ENCODE measurements around the gene PPP4R1.

GRCh38 chr18:9547782-9548181, 66.6 kb downstream of the PPP4R1 start:
- no peak for TF ChIP-seq POLR2A (IDR thresholded peaks at IDR 0.05)
- no peak for TF ChIP-seq CTCF (IDR thresholded peaks at IDR 0.05 in 8 of 11, conservative IDR thresholded peaks at IDR 0.05 in 3 of 11)
- no peak for TF ChIP-seq POLR2AphosphoS5 (IDR thresholded peaks at IDR 0.05)

Data from spleen (tissue), 7 donors.